Loucy (cell line): ENCODE measurements around the gene KIRREL3.

ENCODE experiments used
- H2AFZ ChIP-seq: fragments of 200-600 bp; sonication (generic); 2 replicates; pipeline ENCODE4 v1.6.0; 2016; ENCODE audit warnings: antibody characterized with exemption, mild to moderate bottlenecking, low read length, moderate library complexity
- H3F3A ChIP-seq: fragments of 200-600 bp; 2 replicates; pipeline ENCODE4 v1.6.0; 2016; ENCODE audit warnings: antibody characterized with exemption, low read depth, mild to moderate bottlenecking
- H3K27me3 ChIP-seq: fragments of 200-600 bp; sonication (generic); 2 replicates; pipeline ENCODE4 v1.6.1; 2014; ENCODE audit warnings: low read length, mild to moderate bottlenecking; ENCODE audit not compliant: insufficient read depth, poor library complexity, severe bottlenecking
- H3K36me3 ChIP-seq: fragments of 200-600 bp; sonication (generic); 2 replicates; pipeline ENCODE4 v1.6.1; 2016; ENCODE audit warnings: low read length; ENCODE audit not compliant: insufficient read depth
- H3K4me1 ChIP-seq: fragments of 200-600 bp; sonication (generic); 2 replicates; pipeline ENCODE4 v1.5.1; 2014; ENCODE audit warnings: low read length, mild to moderate bottlenecking; ENCODE audit not compliant: insufficient read depth, poor library complexity, severe bottlenecking
- H3K4me2 ChIP-seq: fragments of 200-600 bp; sonication (generic); 2 replicates; pipeline ENCODE4 v1.6.0; 2014; ENCODE audit warnings: antibody characterized with exemption, low read length, low read depth, mild to moderate bottlenecking; ENCODE audit not compliant: poor library complexity, severe bottlenecking
- H3K4me3 ChIP-seq: fragments of 200-600 bp; sonication (generic); 2 replicates; pipeline ENCODE4 v1.5.1; 2014; ENCODE audit warnings: low read length, mild to moderate bottlenecking, mixed read lengths; ENCODE audit not compliant: poor library complexity, severe bottlenecking
- H3K79me2 ChIP-seq: fragments of 200-600 bp; sonication (generic); 2 replicates; pipeline ENCODE4 v1.6.1; 2014; ENCODE audit warnings: low read length; ENCODE audit not compliant: insufficient read depth
- H3K9ac ChIP-seq: fragments of 200-600 bp; sonication (generic); 2 replicates; pipeline ENCODE4 v1.6.0; 2014; ENCODE audit warnings: mild to moderate bottlenecking, low read depth, low read length, moderate library complexity; ENCODE audit not compliant: poor library complexity, severe bottlenecking
- H3K9me2 ChIP-seq: fragments of 200-600 bp; sonication (generic); replicated peaks from 2 replicates; pipeline ENCODE4 v1.6.1; 2016; ENCODE audit warnings: low read depth, low read length, mixed read lengths
- H3K9me3 ChIP-seq: fragments of 200-600 bp; sonication (generic); 2 replicates; pipeline ENCODE4 v1.6.1; 2014; ENCODE audit warnings: mild to moderate bottlenecking, antibody characterized with exemption, low read length, low read depth; ENCODE audit not compliant: insufficient read depth
- H4K20me1 ChIP-seq: fragments of 200-600 bp; sonication (generic); 2 replicates; pipeline ENCODE4 v1.6.0; 2014; ENCODE audit warnings: antibody characterized with exemption, low read length, mild to moderate bottlenecking; ENCODE audit not compliant: insufficient read depth, poor library complexity, severe bottlenecking
- CTCF ChIP-seq: fragments of 200-600 bp; sonication (generic); conservative IDR thresholded peaks from 2 replicates; pipeline ENCODE4 v1.5.1; 2014; ENCODE audit warnings: mild to moderate bottlenecking, antibody characterized with exemption, low read length
- EZH2phosphoT487 ChIP-seq: fragments of 200-600 bp; IDR thresholded peaks from 2 replicates; pipeline ENCODE4 v1.6.1; 2018; ENCODE audit warnings: antibody characterized with exemption, mild to moderate bottlenecking, moderate library complexity, borderline replicate concordance

The KIRREL3 gene

GRCh38 chr11:126990716-126991480 is 9.7 kb downstream of the KIRREL3 start:
- Histone ChIP-seq H3F3A (no peaks in the 10 kb centered on the region), H3K27me3 (no peaks in the 10 kb centered on the region), H3K4me1 (no peaks in the 10 kb centered on the region), H3K36me3 (no peaks in the 10 kb centered on the region), H3K9ac (no peak overlapping the region), H2AFZ (no peak overlapping the region), H3K4me3 (no peak overlapping the region), H3K79me2 (no peaks in the 10 kb centered on the region), H3K4me2 (no peak overlapping the region), H4K20me1 (no peaks in the 10 kb centered on the region), H3K9me3 (no peaks in the 10 kb centered on the region), H3K9me2 (no peaks in the 10 kb centered on the region)
- TF ChIP-seq EZH2phosphoT487 (no peak), CTCF (peak; percentile 25; the same call in 1 of the 2 replicates)

DNA sequence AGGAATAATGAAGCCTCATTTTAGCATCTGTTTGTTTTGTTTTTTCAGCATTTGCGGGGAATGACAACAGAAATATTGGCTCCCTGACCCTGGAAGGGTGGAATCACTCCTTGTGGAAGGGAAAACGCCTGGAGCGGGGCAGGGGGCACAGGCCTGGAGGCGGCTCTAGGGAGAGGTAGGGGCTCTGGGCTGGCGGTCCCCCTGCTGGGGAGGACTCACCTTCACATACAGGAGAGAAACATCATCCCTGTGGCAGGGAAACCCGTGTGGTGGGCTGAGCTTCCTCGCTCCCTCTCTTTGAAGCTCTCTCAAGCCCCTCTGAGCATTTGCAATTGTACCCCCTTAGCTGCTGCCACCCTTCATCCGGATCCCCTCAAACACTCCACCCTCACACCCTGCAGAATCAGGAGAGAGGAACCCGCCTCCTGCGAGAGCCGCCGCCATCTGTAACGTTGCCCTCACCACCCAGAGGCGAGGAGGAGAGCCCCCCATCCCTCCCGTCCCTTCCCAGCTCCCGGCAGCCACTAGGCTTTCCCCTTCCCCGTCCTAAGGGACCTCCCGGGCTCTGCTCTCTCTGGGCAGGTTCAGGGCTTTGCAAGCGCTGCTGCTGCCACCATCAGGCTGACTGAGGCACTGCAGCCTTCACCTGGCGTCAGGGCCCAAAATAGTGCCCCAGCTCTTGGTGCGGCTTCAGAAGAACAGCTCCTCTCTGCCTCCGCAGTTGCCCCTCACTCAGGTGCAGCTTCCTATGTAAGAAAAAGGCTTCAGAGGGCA is 10.4 kb downstream of the KIRREL3 start:
- Histone ChIP-seq H3K9ac (no peak overlapping the region), H3K4me3 (no peak overlapping the region), H3K27me3 (no peaks in the 10 kb centered on the region), H3K9me3 (no peaks in the 10 kb centered on the region), H3K4me1 (no peaks in the 10 kb centered on the region), H3F3A (no peaks in the 10 kb centered on the region), H3K9me2 (no peaks in the 10 kb centered on the region), H3K79me2 (no peaks in the 10 kb centered on the region), H3K36me3 (no peaks in the 10 kb centered on the region), H4K20me1 (no peaks in the 10 kb centered on the region), H2AFZ (no peak overlapping the region), H3K4me2 (no peak overlapping the region)
- TF ChIP-seq CTCF (peak; percentile 94), EZH2phosphoT487 (no peak)

DNA sequence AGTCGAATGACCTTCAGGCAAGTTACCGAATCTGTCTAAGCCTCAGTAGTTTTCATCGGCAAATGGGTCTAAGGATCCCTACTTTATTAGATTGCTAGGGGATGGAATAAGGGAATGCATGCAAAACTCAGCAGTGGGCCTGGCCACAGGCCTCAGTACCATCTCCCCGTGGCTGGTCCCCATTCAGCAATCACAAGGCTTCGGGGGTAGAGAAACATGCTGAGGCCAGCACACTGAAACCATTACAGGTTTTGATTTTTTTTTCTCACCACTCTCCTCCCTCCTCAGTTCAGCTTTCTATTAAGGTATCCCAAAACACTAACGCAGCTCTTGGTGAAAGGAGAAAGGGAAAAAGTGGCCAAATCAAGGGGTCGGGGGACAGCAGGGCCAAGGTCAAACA is 11.9 kb downstream of the KIRREL3 start:
- no peaks in the 10 kb centered on the region for H4K20me1 ChIP-seq
- no peaks in the 10 kb centered on the region for H3K9me3 ChIP-seq
- no peak overlapping the region for H3K9ac ChIP-seq
- no peaks in the 10 kb centered on the region for H3K79me2 ChIP-seq
- TF ChIP-seq EZH2phosphoT487 (no peak), CTCF (no peak)
- no peaks in the 10 kb centered on the region for H3K4me1 ChIP-seq
- no peak overlapping the region for H3K4me2 ChIP-seq
- H3K9me2 ChIP-seq = no peaks in the 10 kb centered on the region
- H3K27me3 ChIP-seq = no peaks in the 10 kb centered on the region
- H2AFZ ChIP-seq = no peak overlapping the region
- H3K36me3 ChIP-seq = no peaks in the 10 kb centered on the region
- no peaks in the 10 kb centered on the region for H3F3A ChIP-seq
- no peak overlapping the region for H3K4me3 ChIP-seq
